Upper lobe of left lung (tissue), 6 donors: ENCODE measurements around the gene SLC25A53. TPM values are rescaled to one million over a fixed set of nuclear protein-coding genes. Genes with fewer than 3 reads are reported as not detected.
"Not testable (repeated sequence)": the region's sequence is repeated elsewhere in the genome, so short reads cannot be mapped to it uniquely, and the experiment has no call there.

Experiments
- ATAC-seq, 2 donors: fragments of 200-7000 bp; cut with Tn5 transposase; one replicate each; pipeline ENCODE4 v1.9.1; 2022; ENCODE audit warnings: mild to moderate bottlenecking in 2 of 2, moderate library complexity in 2 of 2; ENCODE audit not compliant: low FRiP score in 2 of 2
- DNase-seq, 2 donors: peaks; one replicate each; pipeline ENCODE4 v3.0.0-alpha.2; 2019 to 2020
- H3K27ac ChIP-seq, 4 donors: fragments of 200-600 bp; sonication (generic); one replicate each; pipeline ENCODE4 v1.5.1; 2016 to 2019
- H3K27me3 ChIP-seq, 4 donors: fragments of 200-600 bp; sonication (generic); one replicate each; pipeline ENCODE4 v1.5.1; 2017 to 2019
- H3K36me3 ChIP-seq, 4 donors: fragments of 200-600 bp; sonication (generic); one replicate each; pipeline ENCODE4 v1.5.1; 2016 to 2019
- H3K4me1 ChIP-seq, 4 donors: fragments of 200-600 bp; sonication (generic); one replicate each; pipeline ENCODE4 v1.5.1; 2018 to 2019
- H3K4me3 ChIP-seq, 4 donors: fragments of 200-600 bp; sonication (generic); one replicate each; pipeline ENCODE4 v1.5.1; 2017 to 2019; ENCODE audit warnings: mild to moderate bottlenecking in 2 of 4, moderate library complexity in 1 of 4
- H3K9me3 ChIP-seq, 4 donors: fragments of 200-600 bp; sonication (generic); one replicate each; pipeline ENCODE4 v1.5.1; 2018 to 2019
- EP300 ChIP-seq, 4 donors: sonication (generic); formaldehyde crosslinking; IDR thresholded peaks; one replicate each; pipeline ENCODE4 v1.5.1; 2017; ENCODE audit warnings: antibody characterized with exemption in 4 of 4, control low read depth in 2 of 4
- POLR2A ChIP-seq, 4 donors: fragments of 450-650 bp; IDR thresholded peaks; one replicate each; pipeline ENCODE4 v1.5.1; 2016 to 2017; ENCODE audit warnings: antibody characterized with exemption in 4 of 4, mild to moderate bottlenecking in 2 of 4
- POLR2AphosphoS5 ChIP-seq, 2 donors: sonication (generic); formaldehyde crosslinking; IDR thresholded peaks; one replicate each; pipeline ENCODE4 v1.5.1; 2017; ENCODE audit warnings: antibody characterized with exemption in 2 of 2
- WGBS, 2 donors: methylation state at CpG; one replicate each; pipeline ENCODE4 v1.1.5; 2017 to 2018; 5-methylcytosine and 5-hydroxymethylcytosine counted together
- total RNA-seq, 6 donors: library from RNA; depleted of rRNA in 4 of 6; stranded (reverse); fragments of >200 nt in 4 of 6; gene quantifications; one replicate each; pipeline versions ENCODE4 v1.1.0 to v1.2.1, GENCODE V29; 2016 to 2021
- TF ChIP-seq, protein P1 (sequence below), 6 experiments: fragments of 450-650 bp in 4 of 6; fragments of 200-600 bp in 2 of 6; sonication (generic) in 2 of 6; IDR thresholded peaks; one replicate each; pipeline ENCODE4 v1.5.1; 2016 to 2019; ENCODE audit warnings: antibody characterized with exemption in 6 of 6
- donor health status: DM: no; HTN: no; CAD: no; lungs with moderate emphysema.
- donor health status: DM: no; HTN: yes; CAD: no; lungs with severe emphysema.

SLC25A53 gene
- total RNA-seq, 6 donors from 2014 or later = 2.3 to 13.5 (median 7.6) TPM

DNA sequence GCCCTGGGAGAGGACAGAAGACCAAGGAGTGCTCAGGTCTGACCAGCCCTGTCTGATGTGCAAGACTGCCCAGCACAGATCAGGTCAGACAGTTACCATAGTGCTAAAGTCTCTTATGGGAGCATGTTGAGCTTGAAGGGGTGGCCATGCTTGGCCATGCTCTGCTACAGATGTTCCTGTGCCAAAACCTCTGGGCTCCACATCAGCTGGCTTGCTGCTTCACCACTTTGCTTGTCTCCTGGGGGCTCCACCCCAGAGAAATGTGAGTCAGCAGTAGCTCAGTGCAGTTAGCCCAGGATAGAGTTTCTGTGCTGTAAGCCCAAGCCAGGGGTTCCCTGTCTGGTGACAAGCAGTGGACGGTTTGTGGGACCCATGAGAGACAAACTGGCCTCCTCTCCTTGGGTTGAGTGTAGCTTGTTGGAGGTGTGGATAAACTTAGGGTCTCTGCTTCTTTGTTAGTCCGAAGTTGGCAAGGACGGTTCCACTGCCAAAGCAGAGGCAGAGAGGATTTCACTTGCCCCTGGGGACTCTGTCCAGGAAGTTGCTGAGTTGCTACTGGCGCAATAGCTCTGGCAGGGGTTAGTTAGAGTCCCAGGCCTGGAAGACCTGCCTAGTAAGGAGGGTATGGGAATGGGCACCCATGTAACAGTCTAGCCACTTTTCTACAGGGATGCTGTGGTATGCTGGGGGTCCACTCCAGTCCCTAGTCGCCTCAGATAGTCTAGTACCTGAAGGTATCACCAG is 72.1 kb downstream of the SLC25A53 start:
- Histone ChIP-seq H3K4me1 (no peaks in the 10 kb centered on the region), H3K27ac (no peak overlapping the region), H3K27me3 (no peaks in the 10 kb centered on the region), H3K4me3 (no peak overlapping the region), H3K9me3 (no peaks in the 10 kb centered on the region), H3K36me3 (no peaks in the 10 kb centered on the region)
- no peak for ATAC-seq
- TF ChIP-seq, protein P1, sequence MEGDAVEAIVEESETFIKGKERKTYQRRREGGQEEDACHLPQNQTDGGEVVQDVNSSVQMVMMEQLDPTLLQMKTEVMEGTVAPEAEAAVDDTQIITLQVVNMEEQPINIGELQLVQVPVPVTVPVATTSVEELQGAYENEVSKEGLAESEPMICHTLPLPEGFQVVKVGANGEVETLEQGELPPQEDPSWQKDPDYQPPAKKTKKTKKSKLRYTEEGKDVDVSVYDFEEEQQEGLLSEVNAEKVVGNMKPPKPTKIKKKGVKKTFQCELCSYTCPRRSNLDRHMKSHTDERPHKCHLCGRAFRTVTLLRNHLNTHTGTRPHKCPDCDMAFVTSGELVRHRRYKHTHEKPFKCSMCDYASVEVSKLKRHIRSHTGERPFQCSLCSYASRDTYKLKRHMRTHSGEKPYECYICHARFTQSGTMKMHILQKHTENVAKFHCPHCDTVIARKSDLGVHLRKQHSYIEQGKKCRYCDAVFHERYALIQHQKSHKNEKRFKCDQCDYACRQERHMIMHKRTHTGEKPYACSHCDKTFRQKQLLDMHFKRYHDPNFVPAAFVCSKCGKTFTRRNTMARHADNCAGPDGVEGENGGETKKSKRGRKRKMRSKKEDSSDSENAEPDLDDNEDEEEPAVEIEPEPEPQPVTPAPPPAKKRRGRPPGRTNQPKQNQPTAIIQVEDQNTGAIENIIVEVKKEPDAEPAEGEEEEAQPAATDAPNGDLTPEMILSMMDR (IDR thresholded peaks at IDR 0.05) = no peak
- no peak for TF ChIP-seq POLR2A (IDR thresholded peaks at IDR 0.05)
- TF ChIP-seq EP300 (IDR thresholded peaks at IDR 0.05) = no peak
- no peak for TF ChIP-seq POLR2AphosphoS5 (IDR thresholded peaks at IDR 0.05)
- no peak for DNase-seq
- 73 to 100% methylated on average over 1 to 5 of the region's 5 CpGs for WGBS, 2 donors

DNA sequence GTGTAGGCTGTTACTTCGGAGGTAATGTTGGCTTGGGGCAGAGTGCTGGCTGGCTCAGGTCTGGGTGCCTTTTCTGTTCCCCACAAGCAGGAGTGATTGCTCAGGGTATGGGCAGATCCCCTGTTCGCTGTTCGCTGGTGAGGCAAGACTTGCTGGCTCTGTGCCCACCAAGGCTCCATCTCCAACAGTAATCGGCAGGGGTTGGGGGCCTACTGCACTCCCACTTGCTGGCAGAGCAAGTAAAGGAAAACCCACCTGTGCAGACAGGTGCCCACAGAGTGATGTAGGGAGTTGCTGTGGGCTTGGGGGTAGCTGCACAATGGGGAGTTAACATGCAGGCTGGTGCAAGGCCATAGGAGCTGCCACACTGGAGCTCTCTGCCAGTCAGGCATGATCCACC is 72.7 kb downstream of the SLC25A53 start:
- WGBS, 2 donors = 79% methylated on average over 4 of the region's 4 CpGs; no CpG with 5 or more reads in 1 of the 2 donors
- no peaks in the 10 kb centered on the region for H3K27me3 ChIP-seq
- ATAC-seq (peak in 1 of 2 donors; percentile 43), DNase-seq (no peak)
- no peaks in the 10 kb centered on the region for H3K4me1 ChIP-seq
- H3K27ac ChIP-seq = no peak overlapping the region
- no peaks in the 10 kb centered on the region for H3K36me3 ChIP-seq
- TF ChIP-seq POLR2A (IDR thresholded peaks at IDR 0.05) = no peak
- no peaks in the 10 kb centered on the region for H3K9me3 ChIP-seq
- H3K4me3 ChIP-seq = no peak overlapping the region

DNA sequence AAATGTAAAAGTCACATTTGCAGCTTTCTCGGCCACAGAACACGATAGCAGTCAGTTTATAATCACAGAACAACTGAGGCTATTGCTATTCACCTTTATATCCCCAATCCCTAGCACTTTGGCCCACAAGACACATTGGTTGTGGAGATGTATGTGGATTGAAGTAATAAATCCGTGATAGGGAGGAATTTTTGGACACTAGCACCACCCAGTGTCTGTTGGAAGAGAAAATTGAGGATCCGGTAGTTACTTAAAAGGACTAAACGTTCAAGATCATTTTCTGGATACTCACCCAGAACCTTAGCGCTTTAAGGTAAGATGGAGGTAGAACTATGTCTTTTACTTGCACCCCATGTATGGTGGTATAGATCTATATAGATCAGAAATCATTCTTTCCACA is 79.0 kb downstream of the SLC25A53 start:
- ATAC-seq, H3K27ac ChIP-seq, H3K4me1 ChIP-seq, DNase-seq, H3K9me3 ChIP-seq, H3K4me3 ChIP-seq, H3K27me3 ChIP-seq, H3K36me3 ChIP-seq: not testable (repeated sequence)
- no CpG with 5 or more reads among the region's 6 CpGs for WGBS, 2 donors

DNA sequence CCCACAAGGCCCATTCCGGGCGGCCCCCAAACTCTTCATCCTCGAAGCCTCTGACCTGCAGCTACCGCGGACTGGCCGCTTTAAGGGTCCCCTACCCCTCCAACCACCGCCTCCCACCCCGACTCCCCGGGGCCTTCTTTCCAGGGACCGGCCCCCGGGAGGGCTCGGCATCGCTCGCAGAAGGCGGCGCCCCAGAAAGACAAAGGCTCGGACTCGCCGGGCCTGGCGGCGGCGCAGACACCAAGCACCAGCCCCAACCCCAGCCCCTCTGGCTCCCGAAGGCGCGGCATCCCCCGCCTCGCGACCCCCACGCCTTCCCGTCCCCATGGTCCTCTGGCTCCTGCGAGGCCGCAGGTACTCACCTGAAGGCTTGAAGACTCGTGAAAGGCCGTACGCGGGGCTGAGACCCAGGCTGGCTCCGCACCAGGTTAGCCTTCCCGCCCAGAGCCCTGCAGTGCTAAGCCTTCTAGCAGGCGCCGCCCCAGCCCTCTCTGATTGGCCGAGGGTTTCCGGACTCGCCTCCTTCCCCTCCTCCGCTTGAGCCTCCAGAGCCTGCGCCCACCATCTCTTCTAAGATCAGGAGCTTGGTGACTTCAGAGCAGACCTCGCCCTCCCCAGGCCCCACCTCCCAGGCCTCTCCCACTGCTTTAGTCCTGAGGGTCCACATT is 80.9 kb downstream of the SLC25A53 start, which contains the start of gene TMSB15C:
Gene TMSB15C (minus strand): TSS at position 459 of the 668 bp plus-strand sequence.
- peak; percentile 67 to 93 for ATAC-seq
- not testable (repeated sequence) for H3K4me1 ChIP-seq, H3K27me3 ChIP-seq, DNase-seq, H3K4me3 ChIP-seq, H3K27ac ChIP-seq, H3K36me3 ChIP-seq, H3K9me3 ChIP-seq
- no CpG with 5 or more reads among the region's 46 CpGs for WGBS, 2 donors

DNA sequence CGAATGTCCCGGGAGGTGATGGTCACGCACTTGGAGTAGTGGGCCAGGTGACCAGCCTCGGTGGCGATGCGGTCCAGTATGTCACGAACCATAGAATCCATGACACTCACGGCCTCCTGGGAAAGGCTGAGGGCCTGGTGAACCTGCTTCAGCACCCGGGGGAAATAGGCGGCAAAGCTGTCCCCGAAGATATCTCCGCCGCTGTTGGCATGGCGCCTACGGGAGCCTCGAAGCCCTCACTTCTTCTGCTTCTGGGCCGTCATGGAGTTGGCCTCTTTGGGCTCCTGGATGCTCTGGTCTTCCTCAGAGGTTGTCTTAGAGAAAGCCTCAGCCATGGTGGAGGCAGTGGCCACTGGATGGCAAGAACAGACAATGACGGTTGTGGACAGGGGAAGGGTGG is 94.2 kb downstream of the SLC25A53 start:
- not testable (repeated sequence) for H3K27me3 ChIP-seq, H3K4me3 ChIP-seq, H3K9me3 ChIP-seq, H3K36me3 ChIP-seq, H3K4me1 ChIP-seq, H3K27ac ChIP-seq
- ATAC-seq (peak in 1 of 2 donors; percentile 28), DNase-seq (peak in 1 of 2 donors; percentile 39)
- WGBS, 2 donors = no CpG with 5 or more reads among the region's 18 CpGs

DNA sequence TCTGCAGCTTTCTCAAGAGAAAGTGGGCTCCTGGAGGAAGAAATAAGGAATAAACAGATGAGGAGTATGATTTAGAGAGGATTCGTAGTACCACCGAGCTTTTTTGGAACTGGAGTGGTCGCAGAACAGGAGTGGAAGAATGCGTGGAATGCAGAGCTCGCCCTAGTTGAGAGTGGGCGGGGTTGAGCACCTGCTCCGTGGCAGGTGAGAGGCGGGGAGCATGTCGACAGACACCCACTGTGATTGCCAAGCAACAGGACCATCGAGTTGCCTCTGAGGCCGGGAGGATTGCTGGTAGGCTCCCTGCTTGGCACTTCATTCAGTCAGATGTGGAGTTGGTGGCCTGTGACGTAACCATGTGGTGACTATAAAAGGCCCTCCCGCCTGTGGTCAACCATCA is 101.9 kb downstream of the SLC25A53 start:
- not testable (repeated sequence) for H3K4me3 ChIP-seq, H3K27ac ChIP-seq, ATAC-seq, H3K27me3 ChIP-seq, H3K36me3 ChIP-seq, H3K9me3 ChIP-seq, H3K4me1 ChIP-seq, DNase-seq
- no CpG with 5 or more reads among the region's 13 CpGs for WGBS, 2 donors

Other genes starting within 250 kb of the SLC25A53 start
- gene TMSB15B, start 194.4 kb downstream of the SLC25A53 start, total RNA-seq = 1 to 10 TPM; 1.0 to 4.9 (median 1.8) TPM
- gene H2BW1, start 143.3 kb downstream of the SLC25A53 start, total RNA-seq = not detected
- gene H2BW2, start 117.1 kb downstream of the SLC25A53 start, total RNA-seq = not detected
- gene TMSB15C, start 80.8 kb downstream of the SLC25A53 start, total RNA-seq = 1 to 10 TPM in 1 of 6 donors, under 1 TPM in 4, not detected in 1; 0.46 to 3.3 (median 0.72) TPM
- gene ZCCHC18, start 44.5 kb downstream of the SLC25A53 start, total RNA-seq = 10 to 100 TPM in 1 of 6 donors, 1 to 10 TPM in 1, under 1 TPM in 3, not detected in 1; 0.15 to 45.1 (median 0.26) TPM
- 10 to 100 TPM in 5 of 6 donors, 1 to 10 TPM in 1; 8.3 to 25.4 (median 15.3) TPM for gene FAM199X, start 9.4 kb upstream of the SLC25A53 start, total RNA-seq
- not detected for gene ESX1, start 97.9 kb upstream of the SLC25A53 start, total RNA-seq